NCI-H1417 treated with DMSO at 0.1 percent for 48 hours (cell line): ENCODE results near the gene SRGAP2C.
"Not testable (repeated sequence)": the region's sequence is repeated elsewhere in the genome, so short reads cannot be mapped to it uniquely, and the experiment has no call there.

Source experiments
- DNase-seq: peaks from one replicate; lab custom pipeline; 2025; lab: John Stamatoyannopoulos, UW

SRGAP2C gene

DNA sequence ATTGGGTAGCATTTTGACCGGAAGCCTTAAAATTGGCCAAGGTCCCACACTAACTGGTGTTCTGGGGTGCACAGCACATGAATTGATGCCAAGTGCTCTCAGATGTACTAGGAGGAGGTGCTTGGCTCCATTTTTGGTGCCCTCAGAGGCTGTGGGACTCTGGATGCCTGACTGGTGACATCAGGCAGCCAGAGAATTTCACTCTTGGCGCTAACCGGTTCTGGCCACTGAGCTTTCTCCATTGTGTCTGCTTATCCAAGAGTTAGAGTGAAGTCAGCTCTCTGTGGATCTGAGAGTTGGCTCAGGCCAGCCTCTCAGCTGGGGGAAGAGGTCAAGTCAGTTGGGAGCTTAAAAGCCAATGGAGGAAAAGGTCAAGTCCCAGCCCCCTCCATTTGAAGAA lies 200.4 kb downstream of the SRGAP2C start:
- not testable (repeated sequence) for DNase-seq

DNA sequence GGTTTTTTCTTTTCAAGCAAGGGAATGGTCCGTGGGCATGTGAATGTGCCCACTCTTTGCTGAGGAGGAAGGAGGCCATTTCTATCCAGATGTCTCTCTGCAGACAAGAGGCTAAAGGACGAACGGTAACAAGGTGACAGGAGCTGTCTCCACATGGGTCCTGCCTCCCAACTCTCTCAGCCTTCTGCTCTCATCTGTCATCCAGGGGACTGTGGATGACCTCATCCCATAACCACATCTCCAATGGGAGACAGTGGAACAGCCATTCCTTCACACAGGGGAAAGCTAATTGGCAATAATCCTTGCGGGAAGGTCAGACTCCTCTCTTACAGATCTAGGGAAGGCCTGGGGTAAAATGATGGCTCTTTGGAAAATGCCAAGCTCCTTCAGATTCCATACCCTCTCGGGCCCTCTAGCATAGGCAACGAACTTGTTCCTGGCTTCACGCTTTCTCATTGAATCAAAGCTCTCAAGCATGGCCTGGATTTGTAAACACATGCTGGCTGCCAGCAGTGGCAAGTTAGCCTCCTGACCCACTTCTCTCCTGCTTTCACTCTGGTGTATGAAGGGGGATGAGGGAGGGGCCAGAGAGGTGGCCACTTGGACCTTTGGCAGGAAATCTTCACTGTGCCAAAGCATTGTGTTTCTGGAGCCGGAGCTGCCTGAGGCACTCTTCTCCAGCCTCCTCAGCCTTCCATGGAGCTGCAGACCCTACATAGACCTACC lies 201.0 kb downstream of the SRGAP2C start:
- DNase-seq: not testable (repeated sequence)

DNA sequence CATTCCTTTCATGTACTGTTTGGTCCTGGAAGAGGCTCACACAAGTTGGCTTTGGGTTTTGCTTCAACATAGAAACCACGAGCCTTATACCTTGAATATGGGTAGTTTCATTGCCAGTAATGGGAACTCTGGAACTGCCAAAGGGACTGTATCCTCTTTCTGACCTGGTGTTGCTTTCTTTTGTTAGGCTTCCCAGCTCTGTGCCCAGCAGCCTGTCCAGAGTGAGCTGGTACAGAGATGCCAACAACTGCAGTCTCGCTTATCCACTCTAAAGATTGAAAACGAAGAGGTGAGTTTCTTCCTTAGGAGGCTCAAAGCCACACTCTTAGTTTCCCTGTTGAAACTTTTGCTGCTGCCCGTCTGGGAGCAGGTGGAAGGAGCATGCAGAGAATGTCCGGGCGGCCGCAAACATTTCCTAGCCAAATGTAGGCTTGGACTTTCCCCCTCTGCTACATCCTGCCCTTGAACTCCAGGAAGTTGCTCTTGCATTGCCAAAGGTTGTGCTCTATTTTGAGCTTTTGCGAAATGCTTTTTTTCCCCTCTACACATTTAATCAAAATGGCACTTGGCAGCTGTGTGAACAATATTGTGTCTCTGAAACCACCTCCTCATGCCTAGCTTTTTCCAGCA lies 201.7 kb downstream of the SRGAP2C start:
- not testable (repeated sequence) for DNase-seq

GRCh38 chr1:121389895-121390560 lies 205.3 kb downstream of the SRGAP2C start:
- DNase-seq: not testable (repeated sequence)

DNA sequence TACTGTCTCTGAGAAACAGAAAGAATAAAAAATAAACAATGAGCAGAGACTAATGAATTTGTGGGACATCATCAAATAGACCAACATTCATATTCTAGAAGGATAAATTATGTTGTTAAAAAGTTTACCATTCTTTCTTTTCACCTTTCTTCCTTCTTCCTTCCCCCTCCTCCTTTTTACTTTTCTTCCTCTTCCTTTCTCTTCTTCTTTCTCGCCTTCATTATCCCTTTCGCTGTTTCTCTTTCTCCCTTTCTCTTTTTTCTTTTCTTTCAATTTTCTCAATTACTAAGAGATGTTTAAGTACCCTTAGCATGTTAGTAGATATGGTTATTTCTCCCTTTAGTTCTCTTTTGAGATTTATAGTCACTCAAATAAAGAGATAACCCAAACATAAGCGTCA lies 207.4 kb downstream of the SRGAP2C start:
- DNase-seq: not testable (repeated sequence)

- not testable (repeated sequence) for DNase-seq
Measured at GRCh38 chr1:121395718-121396201, 211.0 kb downstream of the SRGAP2C start.

DNA sequence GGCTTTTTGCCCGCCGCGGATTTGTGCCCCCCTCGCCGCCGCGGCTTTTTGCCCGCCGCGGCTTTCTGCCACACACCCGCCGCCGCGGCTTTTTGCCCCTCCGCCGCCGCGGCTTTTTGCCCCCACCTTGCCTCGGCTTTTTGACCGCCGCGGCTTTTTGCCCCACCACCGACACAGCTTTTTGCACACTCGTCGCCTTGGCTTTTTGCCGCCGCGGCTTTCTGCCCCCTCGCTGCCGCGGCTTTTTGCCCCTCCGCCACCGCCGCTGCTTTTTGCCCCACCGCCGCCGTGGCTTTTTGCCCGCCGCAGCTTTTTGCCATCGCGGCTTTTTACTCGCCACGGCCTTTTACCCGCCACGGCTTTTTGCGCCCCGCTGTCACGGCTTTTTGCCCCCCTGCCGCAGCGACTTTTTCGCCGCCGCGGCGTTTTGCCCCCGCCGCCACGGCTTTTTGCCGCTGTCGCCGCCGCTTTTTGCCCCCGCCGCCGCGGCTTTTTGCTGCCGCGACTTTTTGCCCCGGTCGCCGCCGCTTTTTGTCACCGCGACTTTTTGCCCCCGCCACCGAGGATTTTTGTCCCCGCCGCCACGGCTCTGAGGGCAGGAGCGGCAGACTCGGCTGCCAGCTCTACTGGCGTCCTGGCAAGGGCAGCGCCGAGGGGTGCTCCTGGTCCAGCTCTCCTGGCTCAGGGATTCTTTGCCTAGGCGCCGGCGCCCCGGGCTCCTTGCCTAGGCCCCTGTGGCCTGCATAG lies 211.7 kb downstream of the SRGAP2C start:
- DNase-seq: not testable (repeated sequence)

GRCh38 chr1:121397101-121397500 lies 212.3 kb downstream of the SRGAP2C start:
- DNase-seq: not testable (repeated sequence)

GRCh38 chr1:121399193-121399592 lies 214.4 kb downstream of the SRGAP2C start:
- DNase-seq: not testable (repeated sequence)

DNA sequence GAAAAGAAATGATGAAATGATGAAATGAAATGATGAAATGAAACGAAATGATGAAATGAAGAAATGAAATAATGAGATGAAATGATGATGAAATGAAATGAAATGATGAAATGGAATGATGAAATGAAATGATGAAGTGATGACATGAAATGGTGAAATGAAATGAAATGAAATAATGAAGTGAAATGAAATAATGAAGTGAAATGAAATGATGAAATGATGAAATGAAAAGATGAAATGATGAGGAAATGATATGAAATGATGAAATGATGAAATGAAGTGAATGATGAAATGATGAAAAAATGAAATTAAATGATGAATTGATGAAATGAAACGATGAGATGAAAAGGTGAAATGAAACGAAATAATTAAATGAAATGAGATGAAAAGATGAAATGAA lies 215.3 kb downstream of the SRGAP2C start:
- not testable (repeated sequence) for DNase-seq

- not testable (repeated sequence) for DNase-seq
Measured at GRCh38 chr1:121400541-121401310, 216.0 kb downstream of the SRGAP2C start.

- not testable (repeated sequence) for DNase-seq
Measured at GRCh38 chr1:121401375-121401955, 216.7 kb downstream of the SRGAP2C start.

DNA sequence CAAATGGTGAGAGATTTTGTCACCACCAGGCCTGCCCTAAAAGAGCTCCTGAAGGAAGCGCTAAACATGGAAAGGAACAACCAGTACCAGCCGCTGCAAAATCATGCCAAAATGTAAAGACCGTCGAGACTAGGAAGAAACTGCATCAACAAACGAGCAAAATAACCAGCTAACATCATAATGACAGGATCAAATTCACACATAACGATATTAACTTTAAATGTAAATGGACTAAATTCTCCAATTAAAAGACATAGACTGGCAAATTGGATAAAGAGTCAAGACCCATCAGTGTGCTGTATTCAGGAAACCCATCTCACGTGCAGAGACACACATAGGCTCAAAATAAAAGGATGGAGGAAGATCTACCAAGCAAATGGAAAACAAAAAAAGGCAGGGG lies 218.5 kb downstream of the SRGAP2C start:
- DNase-seq: not testable (repeated sequence)

- no peak for DNase-seq
Measured at GRCh38 chr1:121408354-121408753, 223.6 kb downstream of the SRGAP2C start.

DNA sequence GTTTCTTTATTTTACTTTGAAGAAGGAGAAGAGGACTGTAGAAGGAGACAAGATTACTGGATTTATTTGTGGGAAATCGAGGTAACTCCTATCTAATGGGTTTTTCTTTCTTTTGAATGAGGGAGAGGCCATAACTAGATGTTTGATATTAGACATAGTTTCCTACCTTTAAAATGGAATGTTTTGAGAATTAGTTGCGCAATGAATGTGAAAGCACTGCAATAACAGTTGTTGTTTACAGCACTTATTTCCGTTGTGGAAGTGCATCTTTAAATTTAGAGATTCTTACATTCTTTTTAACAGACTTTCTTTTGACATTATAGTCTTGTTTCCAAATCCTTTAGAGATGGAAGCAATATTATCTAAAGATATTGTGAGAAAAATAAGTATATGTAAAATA lies 229.0 kb downstream of the SRGAP2C start:
- no peak for DNase-seq

- DNase-seq: no peak
Measured at GRCh38 chr1:121414905-121415304, 230.1 kb downstream of the SRGAP2C start.

DNA sequence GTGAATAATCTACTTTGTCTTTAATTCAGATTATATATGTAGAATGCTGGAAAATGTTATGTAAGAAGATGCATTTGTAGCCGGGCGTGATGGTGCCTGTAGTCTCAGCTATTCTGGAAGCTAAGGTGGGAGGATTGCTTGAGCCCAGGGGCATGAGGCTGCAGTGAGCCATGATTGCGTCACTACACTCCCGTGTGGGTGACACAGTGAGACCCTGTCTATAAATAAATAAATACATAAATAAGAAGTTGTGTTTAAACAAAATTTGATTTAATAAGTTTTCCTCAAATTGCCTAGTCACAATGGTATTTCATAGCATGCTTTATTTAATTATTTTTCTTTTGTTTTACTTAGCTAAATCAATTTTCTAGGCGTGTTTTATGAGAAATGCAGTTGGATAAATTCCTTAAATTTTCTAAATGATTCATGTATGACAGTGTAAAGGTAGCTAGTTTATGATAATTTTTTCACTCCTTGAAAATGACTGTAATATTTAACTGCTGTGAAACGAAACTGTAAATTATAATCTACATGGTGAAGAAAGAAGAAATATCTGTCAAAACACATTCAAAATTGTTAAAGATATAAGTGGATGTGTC lies 232.6 kb downstream of the SRGAP2C start:
- DNase-seq: no peak

- no peak for DNase-seq
Measured at GRCh38 chr1:121418369-121419049, 233.7 kb downstream of the SRGAP2C start.

DNA sequence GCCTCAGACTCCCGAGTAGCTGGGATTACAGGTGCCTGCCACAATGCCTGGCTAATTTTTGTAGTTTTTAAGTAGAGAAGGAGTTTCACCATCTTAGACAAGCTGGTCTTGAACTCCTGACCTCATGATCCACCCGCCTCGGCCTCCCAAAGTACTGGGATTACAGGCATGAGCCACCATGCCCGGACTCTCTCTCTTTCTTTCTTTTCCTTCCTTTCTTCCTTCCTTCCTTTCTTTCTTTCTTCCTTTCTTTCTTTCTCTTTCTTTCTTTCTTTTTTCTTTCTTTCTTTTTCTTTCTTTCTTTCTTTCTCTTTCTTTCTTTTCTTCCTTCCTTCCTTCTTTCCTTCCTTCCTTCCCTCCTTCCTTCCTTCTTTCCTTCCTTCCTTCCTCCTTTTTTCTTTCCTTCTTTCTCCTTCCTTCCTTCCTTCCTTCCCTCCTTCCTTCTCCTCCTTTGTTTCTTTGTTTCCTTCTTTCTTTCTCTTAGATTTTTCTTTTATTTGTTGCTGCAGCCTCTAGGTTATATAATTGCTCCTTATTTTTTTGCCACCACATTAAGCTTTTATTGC lies 234.4 kb downstream of the SRGAP2C start:
- not testable (repeated sequence) for DNase-seq

GRCh38 chr1:121421490-121421889 lies 236.7 kb downstream of the SRGAP2C start:
- DNase-seq: not testable (repeated sequence)
